ENCODE data around the gene INPP5D.

DNA sequence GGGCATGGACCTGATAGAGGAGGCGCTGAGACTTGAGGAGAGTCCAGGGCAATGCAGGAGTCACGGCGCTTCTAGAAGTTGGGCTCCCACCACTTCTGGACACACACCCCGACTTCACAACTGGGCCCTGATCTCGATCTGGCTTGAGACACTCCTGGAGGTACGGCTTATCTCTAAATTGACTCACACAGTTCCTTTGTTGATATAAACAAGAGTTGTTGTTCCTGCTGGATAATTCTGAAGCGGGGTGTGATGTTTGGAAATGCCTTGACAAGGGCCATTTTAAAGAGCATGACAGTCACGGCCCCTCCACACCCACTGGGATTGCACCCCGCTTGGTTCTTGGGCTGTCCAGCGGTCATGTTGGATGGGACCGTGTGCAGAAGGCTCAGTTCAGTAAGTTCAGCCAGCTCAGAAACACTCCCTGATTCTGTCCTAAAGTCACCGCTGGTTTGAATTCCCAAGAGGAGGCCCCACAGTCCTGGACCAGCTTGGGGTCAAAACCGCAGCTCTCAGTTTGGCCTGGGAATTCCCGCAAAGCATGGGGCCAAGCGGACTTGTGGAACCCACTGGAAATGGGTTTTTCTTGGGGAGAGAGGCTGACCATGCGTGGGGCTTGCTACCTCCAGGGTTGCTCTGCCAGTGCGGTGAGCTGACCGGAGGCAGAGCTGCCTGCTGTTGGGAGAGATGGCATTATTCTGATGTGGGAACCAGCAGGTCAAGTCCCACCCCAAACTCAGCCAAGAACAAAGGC lies 37.0 kb upstream of the INPP5D start:
- TF ChIP-seq, protein P1, sequence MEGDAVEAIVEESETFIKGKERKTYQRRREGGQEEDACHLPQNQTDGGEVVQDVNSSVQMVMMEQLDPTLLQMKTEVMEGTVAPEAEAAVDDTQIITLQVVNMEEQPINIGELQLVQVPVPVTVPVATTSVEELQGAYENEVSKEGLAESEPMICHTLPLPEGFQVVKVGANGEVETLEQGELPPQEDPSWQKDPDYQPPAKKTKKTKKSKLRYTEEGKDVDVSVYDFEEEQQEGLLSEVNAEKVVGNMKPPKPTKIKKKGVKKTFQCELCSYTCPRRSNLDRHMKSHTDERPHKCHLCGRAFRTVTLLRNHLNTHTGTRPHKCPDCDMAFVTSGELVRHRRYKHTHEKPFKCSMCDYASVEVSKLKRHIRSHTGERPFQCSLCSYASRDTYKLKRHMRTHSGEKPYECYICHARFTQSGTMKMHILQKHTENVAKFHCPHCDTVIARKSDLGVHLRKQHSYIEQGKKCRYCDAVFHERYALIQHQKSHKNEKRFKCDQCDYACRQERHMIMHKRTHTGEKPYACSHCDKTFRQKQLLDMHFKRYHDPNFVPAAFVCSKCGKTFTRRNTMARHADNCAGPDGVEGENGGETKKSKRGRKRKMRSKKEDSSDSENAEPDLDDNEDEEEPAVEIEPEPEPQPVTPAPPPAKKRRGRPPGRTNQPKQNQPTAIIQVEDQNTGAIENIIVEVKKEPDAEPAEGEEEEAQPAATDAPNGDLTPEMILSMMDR (IDR thresholded peaks at IDR 0.05): no peak
- TF ChIP-seq POLR2A (IDR thresholded peaks at IDR 0.05): no peak

All from testis (tissue), 2 donors.